DLD1 (cell line): ENCODE results near the gene ADAP1.
"Not testable (repeated sequence)": the region's sequence is repeated elsewhere in the genome, so short reads cannot be mapped to it uniquely, and the experiment has no call there.

Experiments
- in situ Hi-C: cut with HindIII; loops from 2 replicates; pipeline ENCODE4 v1.10.0; 2017; ENCODE audit warnings: low sequenced_read_pairs

Gene ADAP1

GRCh38 chr7:944744-945143 is 9.7 kb downstream of the ADAP1 start:
- in situ Hi-C loops = no loop called here

GRCh38 chr7:943793-944192 is 10.7 kb downstream of the ADAP1 start:
- in situ Hi-C loops = not testable (repeated sequence)

- in situ Hi-C loops = no loop called here
Observed at GRCh38 chr7:940599-941408, 13.7 kb downstream of the ADAP1 start.

GRCh38 chr7:939843-940242 is 14.6 kb downstream of the ADAP1 start:
- in situ Hi-C loops = no loop called here

GRCh38 chr7:938546-939185 is 15.8 kb downstream of the ADAP1 start:
- in situ Hi-C loops = no loop called here

- in situ Hi-C loops = no loop called here
Observed at GRCh38 chr7:937856-938484, 16.5 kb downstream of the ADAP1 start.

- in situ Hi-C loops = no loop called here
Observed at GRCh38 chr7:936386-937054, 18.0 kb downstream of the ADAP1 start.

- in situ Hi-C loops = no loop called here
Observed at GRCh38 chr7:935874-936385, 18.6 kb downstream of the ADAP1 start.

- in situ Hi-C loops = no loop called here
Observed at GRCh38 chr7:935164-935873, 19.2 kb downstream of the ADAP1 start.

GRCh38 chr7:934469-935163 is 19.9 kb downstream of the ADAP1 start:
- in situ Hi-C loops = no loop called here

GRCh38 chr7:932651-932975 is 21.9 kb downstream of the ADAP1 start:
- in situ Hi-C loops = no loop called here

GRCh38 chr7:931871-932650 is 22.4 kb downstream of the ADAP1 start:
- in situ Hi-C loops = no loop called here

GRCh38 chr7:930975-931758 is 23.3 kb downstream of the ADAP1 start:
- in situ Hi-C loops = no loop called here

GRCh38 chr7:929311-929711 is 25.2 kb downstream of the ADAP1 start:
- in situ Hi-C loops = no loop called here

- in situ Hi-C loops = no loop called here
Observed at GRCh38 chr7:927031-927671, 27.3 kb downstream of the ADAP1 start.

- in situ Hi-C loops = no loop called here
Observed at GRCh38 chr7:926061-927030, 28.1 kb downstream of the ADAP1 start.

- in situ Hi-C loops = no loop called here
Observed at GRCh38 chr7:925601-926000, 28.9 kb downstream of the ADAP1 start.
